GM20000 (cell line): ENCODE data around the gene EPB41.
"Not testable (repeated sequence)": the region's sequence is repeated elsewhere in the genome, so short reads cannot be mapped to it uniquely, and the experiment has no call there.

Experiments
- DNase-seq: peaks from one replicate; pipeline ENCODE4 v3.0.0; 2012; ENCODE audit warnings: low spot score
- TF ChIP-seq, protein P1 (sequence below): IDR thresholded peaks from 2 replicates; pipeline ENCODE4 v1.5.1; 2012; ENCODE audit warnings: mild to moderate bottlenecking, control low read depth; ENCODE audit errors: extremely low read depth, missing control alignments

Gene EPB41

DNA sequence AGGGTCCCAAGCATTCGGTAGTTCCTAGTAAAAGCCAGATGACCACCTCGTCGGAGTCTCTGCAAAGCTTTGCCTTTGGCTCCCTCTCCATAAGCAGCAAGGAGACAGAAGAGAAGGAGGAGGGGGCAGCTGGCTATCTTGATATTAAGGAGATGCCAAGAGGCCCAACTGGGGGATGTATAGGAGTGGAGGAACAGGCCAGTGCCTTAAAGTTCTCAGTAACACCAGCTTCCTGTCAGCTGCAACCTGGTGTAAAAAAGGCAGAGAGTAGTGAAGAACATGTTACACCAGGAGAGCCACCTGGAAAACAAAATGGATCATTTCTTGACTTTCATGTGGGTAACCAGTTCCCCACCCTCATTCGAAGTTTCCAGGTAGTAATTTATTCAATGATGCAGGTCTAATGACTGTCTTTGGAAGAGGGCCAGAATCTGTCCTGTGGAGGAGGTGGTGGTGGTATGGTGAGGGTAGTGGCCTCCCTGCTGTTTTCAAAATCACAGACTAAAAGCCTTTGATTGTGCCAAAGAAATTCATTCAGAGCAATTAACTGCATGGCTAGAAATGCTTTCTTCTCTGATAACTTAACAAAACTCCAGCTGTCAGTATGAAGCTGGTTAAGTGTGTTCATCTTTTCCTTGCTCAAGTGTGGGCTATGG is 182.0 kb downstream of the EPB41 start:
- TF ChIP-seq, protein P1, sequence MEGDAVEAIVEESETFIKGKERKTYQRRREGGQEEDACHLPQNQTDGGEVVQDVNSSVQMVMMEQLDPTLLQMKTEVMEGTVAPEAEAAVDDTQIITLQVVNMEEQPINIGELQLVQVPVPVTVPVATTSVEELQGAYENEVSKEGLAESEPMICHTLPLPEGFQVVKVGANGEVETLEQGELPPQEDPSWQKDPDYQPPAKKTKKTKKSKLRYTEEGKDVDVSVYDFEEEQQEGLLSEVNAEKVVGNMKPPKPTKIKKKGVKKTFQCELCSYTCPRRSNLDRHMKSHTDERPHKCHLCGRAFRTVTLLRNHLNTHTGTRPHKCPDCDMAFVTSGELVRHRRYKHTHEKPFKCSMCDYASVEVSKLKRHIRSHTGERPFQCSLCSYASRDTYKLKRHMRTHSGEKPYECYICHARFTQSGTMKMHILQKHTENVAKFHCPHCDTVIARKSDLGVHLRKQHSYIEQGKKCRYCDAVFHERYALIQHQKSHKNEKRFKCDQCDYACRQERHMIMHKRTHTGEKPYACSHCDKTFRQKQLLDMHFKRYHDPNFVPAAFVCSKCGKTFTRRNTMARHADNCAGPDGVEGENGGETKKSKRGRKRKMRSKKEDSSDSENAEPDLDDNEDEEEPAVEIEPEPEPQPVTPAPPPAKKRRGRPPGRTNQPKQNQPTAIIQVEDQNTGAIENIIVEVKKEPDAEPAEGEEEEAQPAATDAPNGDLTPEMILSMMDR: no peak
- no peak for DNase-seq

DNA sequence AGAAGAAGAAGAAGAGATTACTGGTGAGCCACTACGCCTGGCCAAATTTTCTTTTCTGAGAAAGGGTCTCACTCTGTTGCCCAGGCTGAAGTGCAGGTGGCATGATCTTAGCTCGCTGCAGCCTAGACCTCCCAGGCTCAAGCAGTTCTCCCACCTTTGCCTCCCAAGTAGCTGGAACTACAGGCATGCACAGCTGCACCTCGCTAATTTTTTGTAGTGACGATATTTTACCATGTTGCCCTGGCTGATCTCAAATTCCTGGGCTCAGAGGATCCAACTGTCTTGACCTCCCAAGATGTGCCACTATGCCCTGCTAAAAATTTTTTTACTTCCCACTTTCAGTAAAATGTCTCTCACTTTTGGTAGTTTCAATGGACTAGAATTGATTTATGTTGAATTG is 184.9 kb downstream of the EPB41 start:
- TF ChIP-seq, protein P1: no peak
- DNase-seq: no peak

DNA sequence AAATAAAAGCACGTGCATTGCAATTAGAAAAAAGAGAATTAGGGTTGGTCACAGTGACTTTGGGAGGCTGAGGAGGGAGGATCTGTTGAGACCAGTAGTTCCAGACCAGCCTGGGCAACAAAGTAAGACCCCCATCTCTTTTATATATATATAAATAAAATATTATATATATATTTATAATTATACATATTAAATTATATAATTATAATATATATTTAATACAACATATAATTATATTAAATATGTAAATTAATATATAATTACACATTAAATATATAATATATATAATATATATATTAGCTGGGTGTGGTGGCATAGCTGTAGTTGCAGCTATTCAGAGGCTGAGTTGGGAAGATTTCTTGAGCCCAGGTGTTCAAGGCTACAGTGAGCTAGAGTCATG is 186.1 kb downstream of the EPB41 start:
- TF ChIP-seq, protein P1: no peak
- DNase-seq: no peak

DNA sequence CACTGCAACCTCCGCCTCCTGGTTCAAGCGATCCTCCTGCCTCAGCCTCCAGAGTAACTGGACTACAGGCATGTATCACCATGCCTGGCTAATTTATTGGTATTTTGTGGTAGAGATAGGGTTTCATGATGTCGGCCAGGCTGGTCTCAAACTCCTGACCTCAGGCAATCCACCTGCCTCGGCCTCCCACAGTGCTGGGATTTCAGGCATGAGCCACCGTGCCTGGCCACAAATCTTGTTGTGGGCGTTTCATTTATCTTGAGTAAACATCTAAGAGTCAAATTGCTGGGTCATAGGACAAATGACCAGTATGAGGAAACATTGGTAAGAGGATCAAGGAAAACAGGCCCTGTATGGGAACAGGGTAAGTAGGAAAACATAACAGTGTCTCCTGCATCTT is 191.5 kb downstream of the EPB41 start:
- TF ChIP-seq, protein P1: no peak
- DNase-seq: no peak

DNA sequence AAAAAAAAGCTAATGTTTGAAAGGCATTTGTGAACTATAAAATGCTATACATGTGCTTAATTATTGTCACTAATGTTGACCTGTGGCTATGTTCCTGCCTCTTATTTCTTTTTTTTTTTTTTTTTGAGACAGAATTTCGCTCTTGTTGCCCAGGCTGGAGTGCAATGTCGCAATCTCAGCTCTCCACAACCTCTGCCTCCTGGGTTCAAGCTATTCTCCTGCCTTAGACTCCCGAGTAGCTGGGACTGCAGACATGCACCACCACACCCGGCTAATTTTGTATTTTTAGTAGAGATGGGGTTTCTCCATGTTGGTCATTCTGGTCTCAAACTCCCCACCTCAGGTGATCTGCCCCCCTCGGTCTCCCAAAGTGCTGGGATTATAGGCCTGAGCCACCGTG is 193.7 kb downstream of the EPB41 start:
- not testable (repeated sequence) for DNase-seq

DNA sequence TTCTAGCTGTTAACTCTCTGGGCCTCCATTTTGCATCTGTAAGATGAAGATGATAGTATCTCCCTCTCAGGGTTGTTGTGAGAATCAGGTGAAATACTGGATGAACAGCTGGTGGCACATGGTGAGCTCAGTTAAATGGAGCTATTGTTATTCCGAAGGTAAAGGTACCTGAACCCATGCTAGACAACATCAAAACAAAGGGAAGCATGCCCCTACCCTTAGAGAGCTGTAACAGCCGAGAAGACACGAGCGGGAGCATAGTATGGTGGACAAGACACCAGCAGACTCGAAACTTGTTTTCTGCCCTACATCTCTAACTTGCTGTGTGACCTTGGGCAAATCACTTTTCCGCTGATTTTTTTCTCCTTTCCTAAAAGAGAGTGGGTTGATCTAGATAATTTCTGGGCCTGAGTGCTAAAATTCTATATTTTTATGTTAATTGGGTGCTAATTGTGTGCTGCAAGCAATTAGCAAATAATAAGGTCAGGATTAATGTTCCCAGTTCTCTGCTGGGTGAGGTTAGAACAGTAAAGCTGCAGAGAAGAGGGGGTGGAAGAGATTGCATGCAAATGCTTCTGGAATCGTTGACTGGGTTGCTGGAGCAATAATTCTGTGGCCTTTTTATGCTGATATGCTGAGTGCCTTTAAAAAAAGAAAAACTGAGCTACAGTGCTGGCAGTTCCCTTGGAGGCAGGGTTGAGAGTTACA is 198.5 kb downstream of the EPB41 start:
- TF ChIP-seq, protein P1: no peak
- DNase-seq: no peak

DNA sequence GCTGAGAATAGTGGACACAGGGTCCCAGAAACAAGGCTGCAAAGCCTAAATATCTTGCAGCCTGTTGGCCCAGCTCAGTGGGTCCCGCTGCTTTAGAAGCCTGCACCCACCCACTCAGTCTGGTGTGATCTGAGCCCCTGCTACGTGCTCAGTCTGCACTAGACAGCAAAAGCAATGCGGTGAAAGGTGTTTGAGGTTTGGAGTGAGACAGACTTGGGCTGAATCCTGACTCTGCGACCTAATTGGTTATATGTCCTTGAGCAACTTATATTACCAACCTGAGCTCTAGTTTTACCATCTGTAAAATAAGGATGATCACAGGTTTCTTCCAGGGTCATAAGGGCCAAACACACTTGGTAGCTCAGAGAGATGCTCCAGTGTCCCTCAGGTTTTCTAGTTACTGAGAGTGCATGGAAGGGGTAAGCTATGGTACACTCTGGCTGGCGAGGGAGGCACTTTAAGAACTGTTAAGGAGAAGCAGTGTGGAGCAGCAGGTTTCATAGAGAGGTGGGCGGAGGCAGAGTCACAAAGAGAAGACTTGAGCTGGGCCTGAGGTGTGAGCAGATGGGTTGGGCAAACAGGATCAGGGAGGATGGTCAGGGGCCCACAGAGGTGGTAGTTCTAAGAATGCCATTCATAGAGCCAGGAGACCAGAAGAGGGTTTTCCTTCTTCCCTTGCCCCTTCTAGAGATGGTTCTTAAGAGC is 199.2 kb downstream of the EPB41 start:
- TF ChIP-seq, protein P1: no peak
- DNase-seq: no peak
